ENCODE measurements around the gene THADA. TPM values are rescaled to one million over a fixed set of nuclear protein-coding genes. Genes with fewer than 3 reads are reported as not detected.

THADA gene
- total and polyA plus RNA-seq, 8 donors = 9.4 to 25.1 (median 18.2) TPM

DNA sequence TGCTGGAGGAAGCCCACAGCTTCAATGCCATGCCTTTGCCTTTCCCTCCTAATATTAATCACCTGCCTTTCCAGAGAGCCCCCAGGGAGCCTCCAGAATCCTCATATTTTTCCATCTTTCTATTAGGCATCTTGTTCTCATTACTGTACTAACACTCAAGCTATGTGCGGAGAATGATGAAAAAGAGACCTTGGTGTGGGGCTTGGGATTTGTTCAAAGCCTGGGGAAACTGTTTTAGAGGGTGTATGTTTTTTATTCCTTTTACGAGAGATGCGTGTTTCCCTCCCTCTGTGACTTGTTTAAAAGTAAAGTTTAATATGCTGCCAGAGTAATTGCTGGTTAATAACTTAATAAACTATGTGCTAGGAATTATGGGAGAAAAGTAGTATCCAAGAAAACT, 267.0 kb downstream of the THADA start:
- FAIRE-seq = no peak
- H3K36me3 ChIP-seq = no peaks in the 10 kb centered on the region

DNA sequence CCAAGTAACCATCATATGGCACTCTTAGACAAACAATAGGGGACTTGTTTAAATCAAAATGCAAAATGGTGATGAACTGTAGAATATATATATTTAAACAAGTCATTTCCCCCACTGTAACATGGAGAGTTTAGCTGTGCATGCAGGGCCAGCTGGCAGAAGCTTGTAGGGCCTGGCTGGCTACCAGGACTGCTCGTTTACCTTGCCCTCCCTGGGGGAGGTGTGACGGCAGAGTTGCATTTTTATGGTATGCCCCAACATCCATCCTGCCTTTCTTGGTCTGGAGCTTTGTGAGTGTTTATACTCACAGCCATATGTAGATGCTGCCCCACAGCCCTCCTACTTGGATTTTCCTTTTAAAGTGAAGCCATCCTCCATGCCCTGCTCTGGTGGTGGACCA, 267.7 kb downstream of the THADA start:
- TF ChIP-seq, protein P1, sequence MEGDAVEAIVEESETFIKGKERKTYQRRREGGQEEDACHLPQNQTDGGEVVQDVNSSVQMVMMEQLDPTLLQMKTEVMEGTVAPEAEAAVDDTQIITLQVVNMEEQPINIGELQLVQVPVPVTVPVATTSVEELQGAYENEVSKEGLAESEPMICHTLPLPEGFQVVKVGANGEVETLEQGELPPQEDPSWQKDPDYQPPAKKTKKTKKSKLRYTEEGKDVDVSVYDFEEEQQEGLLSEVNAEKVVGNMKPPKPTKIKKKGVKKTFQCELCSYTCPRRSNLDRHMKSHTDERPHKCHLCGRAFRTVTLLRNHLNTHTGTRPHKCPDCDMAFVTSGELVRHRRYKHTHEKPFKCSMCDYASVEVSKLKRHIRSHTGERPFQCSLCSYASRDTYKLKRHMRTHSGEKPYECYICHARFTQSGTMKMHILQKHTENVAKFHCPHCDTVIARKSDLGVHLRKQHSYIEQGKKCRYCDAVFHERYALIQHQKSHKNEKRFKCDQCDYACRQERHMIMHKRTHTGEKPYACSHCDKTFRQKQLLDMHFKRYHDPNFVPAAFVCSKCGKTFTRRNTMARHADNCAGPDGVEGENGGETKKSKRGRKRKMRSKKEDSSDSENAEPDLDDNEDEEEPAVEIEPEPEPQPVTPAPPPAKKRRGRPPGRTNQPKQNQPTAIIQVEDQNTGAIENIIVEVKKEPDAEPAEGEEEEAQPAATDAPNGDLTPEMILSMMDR (IDR thresholded peaks at IDR 0.05) = no peak
- H3K36me3 ChIP-seq = no peaks in the 10 kb centered on the region
- intact Hi-C loops (cut with DNase I) = no loop called here
- FAIRE-seq (no peak), ATAC-seq (no peak), DNase-seq (no peak)
- no peaks in the 10 kb centered on the region for H3K27me3 ChIP-seq
- 47 to 50% methylated on average over 2 of the region's 2 CpGs for WGBS, 2 donors
- H3K4me1 ChIP-seq = peaks cover 0 to 16% (median 13%) of the 10 kb centered on the region in 3 donors
- no peak overlapping the region for H3K27ac ChIP-seq
- H3K4me3 ChIP-seq = no peak overlapping the region
- no peaks in the 10 kb centered on the region for H3K9me3 ChIP-seq

More for the DNA sequence above, 267.0 kb downstream of the THADA start:
- Histone ChIP-seq H3K27ac (no peak overlapping the region), H3K4me3 (no peak overlapping the region), H3K27me3 (no peaks in the 10 kb centered on the region), H3K9me3 (no peaks in the 10 kb centered on the region), H3K4me1 (peaks cover 0 to 16% (median 13%) of the 10 kb centered on the region in 3 donors)
- TF ChIP-seq, protein P1 (IDR thresholded peaks at IDR 0.05) = no peak
- DNase-seq = no peak
- intact Hi-C loops (cut with DNase I) = no loop called here
- no peak for ATAC-seq
- WGBS, 2 donors = 94 to 96% methylated on average over 3 of the region's 3 CpGs

DNA sequence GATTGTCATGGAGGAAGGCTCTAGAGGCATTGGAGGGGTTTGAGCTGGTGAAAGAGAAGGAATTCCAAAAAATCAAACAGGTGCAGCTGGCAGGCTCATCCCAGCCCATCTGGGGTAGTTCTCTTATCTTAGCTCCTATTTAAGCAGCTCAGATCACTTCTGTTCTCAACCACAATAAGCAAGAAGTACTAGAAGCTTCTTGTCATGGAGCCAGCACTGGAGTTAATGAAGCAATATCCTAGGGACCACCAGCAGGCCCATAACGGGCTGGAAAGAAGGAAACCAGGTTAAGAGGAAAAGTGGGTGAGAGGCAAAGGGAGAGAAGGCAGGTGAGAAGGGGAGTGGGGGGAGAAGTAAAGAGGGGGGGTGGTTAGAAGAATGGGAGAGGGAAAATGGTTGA, 268.7 kb downstream of the THADA start:
- Histone ChIP-seq H3K9me3 (no peaks in the 10 kb centered on the region), H3K27me3 (no peaks in the 10 kb centered on the region), H3K4me3 (no peak overlapping the region), H3K36me3 (no peaks in the 10 kb centered on the region), H3K27ac (no peak overlapping the region), H3K4me1 (peaks cover 0 to 16% (median 13%) of the 10 kb centered on the region in 3 donors)
- WGBS, 2 donors = 83 to 93% methylated on average over 1 of the region's 1 CpG
- no peak for DNase-seq
- TF ChIP-seq, protein P1 (IDR thresholded peaks at IDR 0.05) = no peak
- FAIRE-seq = no peak
- ATAC-seq = no peak
- intact Hi-C loops (cut with DNase I) = no loop called here

DNA sequence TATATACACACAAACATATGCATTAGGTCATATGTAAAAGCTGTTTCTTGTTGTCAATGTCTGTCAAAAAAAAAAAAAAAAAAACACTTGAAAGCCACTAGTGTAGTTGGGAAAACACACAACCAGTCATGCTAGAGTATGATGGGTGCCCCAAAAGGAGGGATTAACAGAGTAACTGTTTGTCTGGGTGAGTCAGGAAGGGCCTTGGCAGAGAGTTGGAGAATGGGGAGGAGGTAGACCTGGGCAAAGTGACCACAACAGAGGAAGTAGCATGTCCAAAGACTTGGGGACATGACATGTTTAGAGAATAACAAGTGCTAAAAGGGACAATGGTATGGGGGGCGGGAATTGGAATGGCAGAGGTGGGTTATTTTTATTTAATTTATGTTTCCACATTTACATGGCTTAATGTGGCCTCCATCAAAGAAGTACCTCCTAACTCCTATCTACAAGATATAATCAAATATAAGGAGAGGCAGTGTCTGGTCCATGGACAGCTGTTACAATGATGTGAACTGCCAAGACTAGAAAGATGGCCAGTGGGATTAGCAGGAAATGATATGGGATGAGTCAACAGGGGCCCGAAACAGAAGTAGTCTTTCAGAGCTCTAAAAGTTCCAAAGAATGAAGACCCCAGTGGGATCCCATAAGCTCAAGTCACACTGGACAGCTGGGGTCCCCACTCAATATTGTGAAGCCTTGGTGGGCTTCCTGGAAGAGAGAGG, 269.6 kb downstream of the THADA start:
- FAIRE-seq = no peak
- DNase-seq = no peak
- H3K27me3 ChIP-seq = no peaks in the 10 kb centered on the region
- no peak for ATAC-seq
- H3K36me3 ChIP-seq = no peaks in the 10 kb centered on the region
- intact Hi-C loops (cut with DNase I) = no loop called here
- H3K4me3 ChIP-seq = no peak overlapping the region
- no peaks in the 10 kb centered on the region for H3K9me3 ChIP-seq
- WGBS, 2 donors = 95 to 100% methylated on average over 2 of the region's 2 CpGs
- H3K27ac ChIP-seq = no peak overlapping the region
- H3K4me1 ChIP-seq = peaks cover 0 to 13% (median 10%) of the 10 kb centered on the region in 3 donors
- TF ChIP-seq, protein P1 (IDR thresholded peaks at IDR 0.05) = no peak

Measured in pancreas (tissue), 10 donors.